ENCODE data around the gene MAGI2. TPM values are rescaled to one million over a fixed set of nuclear protein-coding genes. Genes with fewer than 3 reads are reported as not detected.

The MAGI2 gene
- total and polyA plus RNA-seq, 2 experiments from 2014 or later, result 10.4 to 26.4 TPM

DNA sequence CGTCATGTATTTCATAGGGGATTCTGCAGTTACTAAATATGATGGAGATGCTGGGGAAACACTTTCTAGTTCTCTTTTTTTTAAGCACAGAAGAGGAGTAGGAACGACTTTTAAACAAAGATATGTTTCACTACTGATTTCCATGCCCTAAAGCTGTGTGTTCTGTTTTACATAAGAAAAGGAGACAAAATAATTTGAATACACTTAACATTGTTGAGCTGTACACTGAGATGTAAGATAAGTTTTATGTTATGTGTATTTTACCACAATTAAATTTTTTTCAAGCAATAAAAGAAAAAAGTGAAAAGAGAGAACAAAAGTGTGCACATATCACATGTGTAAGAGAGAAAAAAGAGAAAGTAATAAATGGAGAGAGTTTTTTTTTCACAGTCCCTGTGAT is 1246.7 kb downstream of the MAGI2 start:
- Histone ChIP-seq H3K27ac (ENCODE audit: low read depth) (no peak overlapping the region), H3K79me2 (replicated peaks; ENCODE audit: insufficient read depth) (no peaks in the 10 kb centered on the region), H3K9me2 (ENCODE audit: insufficient read depth) (no peaks in the 10 kb centered on the region), H3F3A (replicated peaks; ENCODE audit: low read depth) (no peaks in the 10 kb centered on the region), H3K4me3 (no peak overlapping the region), H3K36me3 (ENCODE audit: insufficient read depth) (no peaks in the 10 kb centered on the region), H3K4me1 (ENCODE audit: insufficient read depth) (peaks cover 8% of the 10 kb centered on the region), H3K4me2 (no peak overlapping the region), H4K20me1 (replicated peaks; ENCODE audit: insufficient read depth) (no peaks in the 10 kb centered on the region), H3K27me3 (ENCODE audit: insufficient read depth) (no peaks in the 10 kb centered on the region), H2AFZ (no peak overlapping the region)
- ATAC-seq, result no peak
- Mint-ChIP-seq H3K4me1 (peaks cover 10% of the 10 kb centered on the region), H3K9me3 (peaks cover 3% of the 10 kb centered on the region; the same call in 1 of the 3 replicates), H3K27me3 (ENCODE audit: insufficient read depth, low read depth, poor library complexity) (peaks cover 2% of the 10 kb centered on the region), H3K4me3 (no peak overlapping the region), H3K27ac (no peak overlapping the region), H3K36me3 (ENCODE audit: low read depth) (peaks cover 5% of the 10 kb centered on the region; the same call in 2 of the 3 replicates)
- TF ChIP-seq NANOG (IDR thresholded peaks at IDR 0.05; ENCODE audit: borderline replicate concordance), result no peak
- TF ChIP-seq ZNF114 (CRISPR knock-in tag; IDR thresholded peaks at IDR 0.05), result no peak
- no peak for TF ChIP-seq ZNF331 (CRISPR knock-in tag; IDR thresholded peaks at IDR 0.05; ENCODE audit: low read depth)
- no peak for TF ChIP-seq EZH2phosphoT487 (IDR thresholded peaks at IDR 0.05; ENCODE audit: unreplicated experiment)
- TF ChIP-seq STAT1 (IDR thresholded peaks at IDR 0.05; ENCODE audit: unreplicated experiment), result no peak
- TF ChIP-seq POLR2AphosphoS5 (IDR thresholded peaks at IDR 0.05; ENCODE audit: low read depth), result no peak
- TF ChIP-seq CREB1 (CRISPR knock-in tag; IDR thresholded peaks at IDR 0.05; ENCODE audit: low read depth), result no peak
- no peak for TF ChIP-seq JUNB (IDR thresholded peaks at IDR 0.05; ENCODE audit: unreplicated experiment)
- TF ChIP-seq, protein P1, sequence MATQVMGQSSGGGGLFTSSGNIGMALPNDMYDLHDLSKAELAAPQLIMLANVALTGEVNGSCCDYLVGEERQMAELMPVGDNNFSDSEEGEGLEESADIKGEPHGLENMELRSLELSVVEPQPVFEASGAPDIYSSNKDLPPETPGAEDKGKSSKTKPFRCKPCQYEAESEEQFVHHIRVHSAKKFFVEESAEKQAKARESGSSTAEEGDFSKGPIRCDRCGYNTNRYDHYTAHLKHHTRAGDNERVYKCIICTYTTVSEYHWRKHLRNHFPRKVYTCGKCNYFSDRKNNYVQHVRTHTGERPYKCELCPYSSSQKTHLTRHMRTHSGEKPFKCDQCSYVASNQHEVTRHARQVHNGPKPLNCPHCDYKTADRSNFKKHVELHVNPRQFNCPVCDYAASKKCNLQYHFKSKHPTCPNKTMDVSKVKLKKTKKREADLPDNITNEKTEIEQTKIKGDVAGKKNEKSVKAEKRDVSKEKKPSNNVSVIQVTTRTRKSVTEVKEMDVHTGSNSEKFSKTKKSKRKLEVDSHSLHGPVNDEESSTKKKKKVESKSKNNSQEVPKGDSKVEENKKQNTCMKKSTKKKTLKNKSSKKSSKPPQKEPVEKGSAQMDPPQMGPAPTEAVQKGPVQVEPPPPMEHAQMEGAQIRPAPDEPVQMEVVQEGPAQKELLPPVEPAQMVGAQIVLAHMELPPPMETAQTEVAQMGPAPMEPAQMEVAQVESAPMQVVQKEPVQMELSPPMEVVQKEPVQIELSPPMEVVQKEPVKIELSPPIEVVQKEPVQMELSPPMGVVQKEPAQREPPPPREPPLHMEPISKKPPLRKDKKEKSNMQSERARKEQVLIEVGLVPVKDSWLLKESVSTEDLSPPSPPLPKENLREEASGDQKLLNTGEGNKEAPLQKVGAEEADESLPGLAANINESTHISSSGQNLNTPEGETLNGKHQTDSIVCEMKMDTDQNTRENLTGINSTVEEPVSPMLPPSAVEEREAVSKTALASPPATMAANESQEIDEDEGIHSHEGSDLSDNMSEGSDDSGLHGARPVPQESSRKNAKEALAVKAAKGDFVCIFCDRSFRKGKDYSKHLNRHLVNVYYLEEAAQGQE (IDR thresholded peaks at IDR 0.05; ENCODE audit: unreplicated experiment), result no peak
- TF ChIP-seq, protein P2, sequence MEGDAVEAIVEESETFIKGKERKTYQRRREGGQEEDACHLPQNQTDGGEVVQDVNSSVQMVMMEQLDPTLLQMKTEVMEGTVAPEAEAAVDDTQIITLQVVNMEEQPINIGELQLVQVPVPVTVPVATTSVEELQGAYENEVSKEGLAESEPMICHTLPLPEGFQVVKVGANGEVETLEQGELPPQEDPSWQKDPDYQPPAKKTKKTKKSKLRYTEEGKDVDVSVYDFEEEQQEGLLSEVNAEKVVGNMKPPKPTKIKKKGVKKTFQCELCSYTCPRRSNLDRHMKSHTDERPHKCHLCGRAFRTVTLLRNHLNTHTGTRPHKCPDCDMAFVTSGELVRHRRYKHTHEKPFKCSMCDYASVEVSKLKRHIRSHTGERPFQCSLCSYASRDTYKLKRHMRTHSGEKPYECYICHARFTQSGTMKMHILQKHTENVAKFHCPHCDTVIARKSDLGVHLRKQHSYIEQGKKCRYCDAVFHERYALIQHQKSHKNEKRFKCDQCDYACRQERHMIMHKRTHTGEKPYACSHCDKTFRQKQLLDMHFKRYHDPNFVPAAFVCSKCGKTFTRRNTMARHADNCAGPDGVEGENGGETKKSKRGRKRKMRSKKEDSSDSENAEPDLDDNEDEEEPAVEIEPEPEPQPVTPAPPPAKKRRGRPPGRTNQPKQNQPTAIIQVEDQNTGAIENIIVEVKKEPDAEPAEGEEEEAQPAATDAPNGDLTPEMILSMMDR (conservative IDR thresholded peaks at IDR 0.05; ENCODE audit: low read depth in 2 of 2), result no peak
- TF ChIP-seq, protein P3, sequence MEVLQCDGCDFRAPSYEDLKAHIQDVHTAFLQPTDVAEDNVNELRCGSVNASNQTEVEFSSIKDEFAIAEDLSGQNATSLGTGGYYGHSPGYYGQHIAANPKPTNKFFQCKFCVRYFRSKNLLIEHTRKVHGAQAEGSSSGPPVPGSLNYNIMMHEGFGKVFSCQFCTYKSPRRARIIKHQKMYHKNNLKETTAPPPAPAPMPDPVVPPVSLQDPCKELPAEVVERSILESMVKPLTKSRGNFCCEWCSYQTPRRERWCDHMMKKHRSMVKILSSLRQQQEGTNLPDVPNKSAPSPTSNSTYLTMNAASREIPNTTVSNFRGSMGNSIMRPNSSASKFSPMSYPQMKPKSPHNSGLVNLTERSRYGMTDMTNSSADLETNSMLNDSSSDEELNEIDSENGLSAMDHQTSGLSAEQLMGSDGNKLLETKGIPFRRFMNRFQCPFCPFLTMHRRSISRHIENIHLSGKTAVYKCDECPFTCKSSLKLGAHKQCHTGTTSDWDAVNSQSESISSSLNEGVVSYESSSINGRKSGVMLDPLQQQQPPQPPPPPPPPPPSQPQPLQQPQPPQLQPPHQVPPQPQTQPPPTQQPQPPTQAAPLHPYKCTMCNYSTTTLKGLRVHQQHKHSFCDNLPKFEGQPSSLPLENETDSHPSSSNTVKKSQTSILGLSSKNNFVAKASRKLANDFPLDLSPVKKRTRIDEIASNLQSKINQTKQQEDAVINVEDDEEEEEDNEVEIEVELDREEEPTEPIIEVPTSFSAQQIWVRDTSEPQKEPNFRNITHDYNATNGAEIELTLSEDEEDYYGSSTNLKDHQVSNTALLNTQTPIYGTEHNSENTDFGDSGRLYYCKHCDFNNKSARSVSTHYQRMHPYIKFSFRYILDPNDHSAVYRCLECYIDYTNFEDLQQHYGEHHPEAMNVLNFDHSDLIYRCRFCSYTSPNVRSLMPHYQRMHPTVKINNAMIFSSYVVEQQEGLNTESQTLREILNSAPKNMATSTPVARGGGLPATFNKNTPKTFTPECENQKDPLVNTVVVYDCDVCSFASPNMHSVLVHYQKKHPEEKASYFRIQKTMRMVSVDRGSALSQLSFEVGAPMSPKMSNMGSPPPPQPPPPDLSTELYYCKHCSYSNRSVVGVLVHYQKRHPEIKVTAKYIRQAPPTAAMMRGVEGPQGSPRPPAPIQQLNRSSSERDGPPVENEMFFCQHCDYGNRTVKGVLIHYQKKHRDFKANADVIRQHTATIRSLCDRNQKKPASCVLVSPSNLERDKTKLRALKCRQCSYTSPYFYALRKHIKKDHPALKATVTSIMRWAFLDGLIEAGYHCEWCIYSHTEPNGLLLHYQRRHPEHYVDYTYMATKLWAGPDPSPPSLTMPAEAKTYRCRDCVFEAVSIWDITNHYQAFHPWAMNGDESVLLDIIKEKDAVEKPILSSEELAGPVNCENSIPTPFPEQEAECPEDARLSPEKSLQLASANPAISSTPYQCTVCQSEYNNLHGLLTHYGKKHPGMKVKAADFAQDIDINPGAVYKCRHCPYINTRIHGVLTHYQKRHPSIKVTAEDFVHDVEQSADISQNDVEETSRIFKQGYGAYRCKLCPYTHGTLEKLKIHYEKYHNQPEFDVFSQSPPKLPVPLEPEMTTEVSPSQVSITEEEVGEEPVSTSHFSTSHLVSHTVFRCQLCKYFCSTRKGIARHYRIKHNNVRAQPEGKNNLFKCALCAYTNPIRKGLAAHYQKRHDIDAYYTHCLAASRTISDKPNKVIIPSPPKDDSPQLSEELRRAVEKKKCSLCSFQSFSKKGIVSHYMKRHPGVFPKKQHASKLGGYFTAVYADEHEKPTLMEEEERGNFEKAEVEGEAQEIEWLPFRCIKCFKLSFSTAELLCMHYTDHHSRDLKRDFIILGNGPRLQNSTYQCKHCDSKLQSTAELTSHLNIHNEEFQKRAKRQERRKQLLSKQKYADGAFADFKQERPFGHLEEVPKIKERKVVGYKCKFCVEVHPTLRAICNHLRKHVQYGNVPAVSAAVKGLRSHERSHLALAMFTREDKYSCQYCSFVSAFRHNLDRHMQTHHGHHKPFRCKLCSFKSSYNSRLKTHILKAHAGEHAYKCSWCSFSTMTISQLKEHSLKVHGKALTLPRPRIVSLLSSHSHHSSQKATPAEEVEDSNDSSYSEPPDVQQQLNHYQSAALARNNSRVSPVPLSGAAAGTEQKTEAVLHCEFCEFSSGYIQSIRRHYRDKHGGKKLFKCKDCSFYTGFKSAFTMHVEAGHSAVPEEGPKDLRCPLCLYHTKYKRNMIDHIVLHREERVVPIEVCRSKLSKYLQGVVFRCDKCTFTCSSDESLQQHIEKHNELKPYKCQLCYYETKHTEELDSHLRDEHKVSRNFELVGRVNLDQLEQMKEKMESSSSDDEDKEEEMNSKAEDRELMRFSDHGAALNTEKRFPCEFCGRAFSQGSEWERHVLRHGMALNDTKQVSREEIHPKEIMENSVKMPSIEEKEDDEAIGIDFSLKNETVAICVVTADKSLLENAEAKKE (CRISPR knock-in tag; IDR thresholded peaks at IDR 0.05), result no peak
- no peak for DNase-seq (ENCODE audit: low spot score)
